Loucy (cell line): ENCODE data around the gene HDAC6.
"Not testable (repeated sequence)": the region's sequence is repeated elsewhere in the genome, so short reads cannot be mapped to it uniquely, and the experiment has no call there.

Experiments
- H2AFZ ChIP-seq: fragments of 200-600 bp; sonication (generic); 2 replicates; pipeline ENCODE4 v1.6.0; 2016; ENCODE audit warnings: antibody characterized with exemption, mild to moderate bottlenecking, low read length, moderate library complexity
- H3F3A ChIP-seq: fragments of 200-600 bp; 2 replicates; pipeline ENCODE4 v1.6.0; 2016; ENCODE audit warnings: antibody characterized with exemption, low read depth, mild to moderate bottlenecking
- H3K27me3 ChIP-seq: fragments of 200-600 bp; sonication (generic); 2 replicates; pipeline ENCODE4 v1.6.1; 2014; ENCODE audit warnings: low read length, mild to moderate bottlenecking; ENCODE audit not compliant: insufficient read depth, poor library complexity, severe bottlenecking
- H3K36me3 ChIP-seq: fragments of 200-600 bp; sonication (generic); 2 replicates; pipeline ENCODE4 v1.6.1; 2016; ENCODE audit warnings: low read length; ENCODE audit not compliant: insufficient read depth
- H3K4me1 ChIP-seq: fragments of 200-600 bp; sonication (generic); 2 replicates; pipeline ENCODE4 v1.5.1; 2014; ENCODE audit warnings: low read length, mild to moderate bottlenecking; ENCODE audit not compliant: insufficient read depth, poor library complexity, severe bottlenecking
- H3K4me2 ChIP-seq: fragments of 200-600 bp; sonication (generic); 2 replicates; pipeline ENCODE4 v1.6.0; 2014; ENCODE audit warnings: antibody characterized with exemption, low read length, low read depth, mild to moderate bottlenecking; ENCODE audit not compliant: poor library complexity, severe bottlenecking
- H3K4me3 ChIP-seq: fragments of 200-600 bp; sonication (generic); 2 replicates; pipeline ENCODE4 v1.5.1; 2014; ENCODE audit warnings: low read length, mild to moderate bottlenecking, mixed read lengths; ENCODE audit not compliant: poor library complexity, severe bottlenecking
- H3K79me2 ChIP-seq: fragments of 200-600 bp; sonication (generic); 2 replicates; pipeline ENCODE4 v1.6.1; 2014; ENCODE audit warnings: low read length; ENCODE audit not compliant: insufficient read depth
- H3K9ac ChIP-seq: fragments of 200-600 bp; sonication (generic); 2 replicates; pipeline ENCODE4 v1.6.0; 2014; ENCODE audit warnings: mild to moderate bottlenecking, low read depth, low read length, moderate library complexity; ENCODE audit not compliant: poor library complexity, severe bottlenecking
- H3K9me2 ChIP-seq: fragments of 200-600 bp; sonication (generic); replicated peaks from 2 replicates; pipeline ENCODE4 v1.6.1; 2016; ENCODE audit warnings: low read depth, low read length, mixed read lengths
- H3K9me3 ChIP-seq: fragments of 200-600 bp; sonication (generic); 2 replicates; pipeline ENCODE4 v1.6.1; 2014; ENCODE audit warnings: mild to moderate bottlenecking, antibody characterized with exemption, low read length, low read depth; ENCODE audit not compliant: insufficient read depth
- H4K20me1 ChIP-seq: fragments of 200-600 bp; sonication (generic); 2 replicates; pipeline ENCODE4 v1.6.0; 2014; ENCODE audit warnings: antibody characterized with exemption, low read length, mild to moderate bottlenecking; ENCODE audit not compliant: insufficient read depth, poor library complexity, severe bottlenecking
- CTCF ChIP-seq: fragments of 200-600 bp; sonication (generic); conservative IDR thresholded peaks from 2 replicates; pipeline ENCODE4 v1.5.1; 2014; ENCODE audit warnings: mild to moderate bottlenecking, antibody characterized with exemption, low read length
- EZH2phosphoT487 ChIP-seq: fragments of 200-600 bp; IDR thresholded peaks from 2 replicates; pipeline ENCODE4 v1.6.1; 2018; ENCODE audit warnings: antibody characterized with exemption, mild to moderate bottlenecking, moderate library complexity, borderline replicate concordance

Gene HDAC6

GRCh38 chrX:48839686-48840085 is 37.8 kb downstream of the HDAC6 start:
- H2AFZ ChIP-seq, result no peak overlapping the region
- H3K9me3 ChIP-seq, result no peaks in the 10 kb centered on the region
- TF ChIP-seq CTCF, result no peak
- no peak for TF ChIP-seq EZH2phosphoT487
- H3K4me3 ChIP-seq, result no peak overlapping the region
- no peaks in the 10 kb centered on the region for H3K79me2 ChIP-seq
- no peak overlapping the region for H3K4me2 ChIP-seq
- no peaks in the 10 kb centered on the region for H4K20me1 ChIP-seq
- H3K27me3 ChIP-seq, result no peaks in the 10 kb centered on the region
- H3K9ac ChIP-seq, result no peak overlapping the region
- no peaks in the 10 kb centered on the region for H3F3A ChIP-seq
- H3K9me2 ChIP-seq, result no peaks in the 10 kb centered on the region
- no peaks in the 10 kb centered on the region for H3K36me3 ChIP-seq
- no peaks in the 10 kb centered on the region for H3K4me1 ChIP-seq

- Histone ChIP-seq H3K4me1 (no peaks in the 10 kb centered on the region), H3K36me3 (no peaks in the 10 kb centered on the region), H3K4me2 (no peak overlapping the region), H2AFZ (no peak overlapping the region), H3K9me3 (no peaks in the 10 kb centered on the region), H4K20me1 (no peaks in the 10 kb centered on the region), H3K27me3 (no peaks in the 10 kb centered on the region), H3K9me2 (no peaks in the 10 kb centered on the region), H3F3A (no peaks in the 10 kb centered on the region), H3K79me2 (no peaks in the 10 kb centered on the region), H3K4me3 (no peak overlapping the region), H3K9ac (no peak overlapping the region)
- TF ChIP-seq CTCF (no peak), EZH2phosphoT487 (no peak)
Measured at GRCh38 chrX:48848847-48849246, 47.0 kb downstream of the HDAC6 start.

GRCh38 chrX:48852857-48853256 is 51.0 kb downstream of the HDAC6 start:
- no peaks in the 10 kb centered on the region for H3K36me3 ChIP-seq
- H3K9ac ChIP-seq, result no peak overlapping the region
- H3K9me3 ChIP-seq, result no peaks in the 10 kb centered on the region
- no peak overlapping the region for H2AFZ ChIP-seq
- H3F3A ChIP-seq, result no peaks in the 10 kb centered on the region
- no peaks in the 10 kb centered on the region for H3K27me3 ChIP-seq
- no peaks in the 10 kb centered on the region for H3K4me1 ChIP-seq
- no peaks in the 10 kb centered on the region for H3K9me2 ChIP-seq
- no peaks in the 10 kb centered on the region for H3K79me2 ChIP-seq
- H4K20me1 ChIP-seq, result no peaks in the 10 kb centered on the region
- no peak overlapping the region for H3K4me3 ChIP-seq
- H3K4me2 ChIP-seq, result no peak overlapping the region
- TF ChIP-seq CTCF (no peak), EZH2phosphoT487 (no peak)

GRCh38 chrX:48853494-48853893 is 51.6 kb downstream of the HDAC6 start:
- H3K4me3 ChIP-seq, H2AFZ ChIP-seq, H3K9me3 ChIP-seq, H3K9me2 ChIP-seq, H3K27me3 ChIP-seq, H3K36me3 ChIP-seq, H3K4me1 ChIP-seq, H4K20me1 ChIP-seq, H3K79me2 ChIP-seq, H3F3A ChIP-seq, H3K4me2 ChIP-seq, H3K9ac ChIP-seq: not testable (repeated sequence)

GRCh38 chrX:48854121-48854804 is 52.4 kb downstream of the HDAC6 start:
- H3K79me2 ChIP-seq, H3K4me3 ChIP-seq, H4K20me1 ChIP-seq, H3K27me3 ChIP-seq, H3K4me1 ChIP-seq, H2AFZ ChIP-seq, H3K4me2 ChIP-seq, H3K36me3 ChIP-seq, H3F3A ChIP-seq, H3K9me3 ChIP-seq, H3K9me2 ChIP-seq, H3K9ac ChIP-seq: not testable (repeated sequence)
